Measurements from ENCODE around the gene HIPK2.

DNA sequence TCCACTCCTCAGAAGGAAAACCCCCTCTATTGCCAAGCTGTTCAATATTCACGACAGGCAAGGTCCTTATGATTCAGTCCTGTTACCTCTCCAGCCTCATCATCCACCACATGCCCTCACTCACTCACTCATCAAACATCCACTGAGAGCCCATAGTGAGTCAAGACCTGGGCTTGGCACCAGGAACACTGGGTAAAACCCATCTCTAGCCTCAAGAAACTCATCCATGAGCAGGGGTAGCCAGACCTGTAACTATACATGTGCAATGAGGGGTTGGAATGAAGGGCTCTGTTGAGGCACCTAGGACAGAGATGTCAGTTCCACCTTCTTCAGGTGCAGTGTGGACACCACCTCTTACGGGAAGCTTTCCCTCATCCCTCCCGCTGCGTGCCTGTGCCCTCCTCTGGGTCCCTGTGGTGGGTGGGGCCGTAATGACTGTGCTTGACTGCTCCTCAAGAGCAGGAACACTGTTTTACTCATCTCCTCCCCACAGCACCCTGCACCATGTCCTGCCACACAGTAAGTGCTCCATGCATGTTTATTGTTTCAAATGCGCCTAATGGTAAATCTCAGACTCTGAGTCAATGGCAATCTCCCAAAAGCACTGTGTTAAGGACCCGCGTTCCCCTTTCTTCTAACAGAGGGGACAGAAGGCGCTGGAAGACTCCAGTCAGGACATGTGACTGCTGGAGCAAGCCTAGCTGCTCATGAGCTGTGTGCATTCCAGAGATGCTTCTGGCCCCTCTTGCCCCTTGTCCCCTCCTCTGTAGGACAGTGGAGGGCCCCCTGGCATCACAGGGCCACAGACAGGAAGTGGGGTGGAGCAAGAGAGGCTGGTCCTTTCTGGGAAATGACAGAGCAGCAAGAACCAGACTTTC, 95.4 kb downstream of the HIPK2 start:
- TF ChIP-seq CTCF (conservative IDR thresholded peaks at IDR 0.05 in 1 of 2, IDR thresholded peaks at IDR 0.05 in 1 of 2; ENCODE audit: extremely low read depth in 1 of 2, insufficient read depth in 1 of 2, low read depth in 1 of 2, low read length in 2 of 2) (no peak), EZH2 (IDR thresholded peaks at IDR 0.05; ENCODE audit: borderline replicate concordance, low read length) (no peak)
